Neural cell (in vitro differentiated cells): Measurements from ENCODE around the gene ARL15.

Source experiments
- EP300 ChIP-seq: fragments of 450-650 bp; conservative IDR thresholded peaks from 2 replicates; pipeline ENCODE4 v1.6.1; 2014; ENCODE audit warnings: antibody characterized with exemption, mild to moderate bottlenecking, moderate library complexity; ENCODE audit not compliant: poor library complexity, severe bottlenecking
- EZH2 ChIP-seq: fragments of 200-600, 300-800 bp; shearing (Covaris generic), sonication (generic); IDR thresholded peaks from 2 replicates; pipeline ENCODE4 v1.6.1; 2014; ENCODE audit warnings: antibody characterized with exemption, low read length, borderline replicate concordance, mild to moderate bottlenecking; ENCODE audit not compliant: insufficient read depth, poor library complexity, severe bottlenecking
- POLR2AphosphoS5 ChIP-seq: IDR thresholded peaks from 2 replicates; pipeline ENCODE4 v1.6.1; 2012
- TAF1 ChIP-seq: IDR thresholded peaks from 2 replicates; pipeline ENCODE4 v1.6.1; 2012; ENCODE audit warnings: low read depth
- TF ChIP-seq, protein P1 (sequence below): fragments of 450-650 bp; IDR thresholded peaks from 2 replicates; pipeline ENCODE4 v1.5.1; 2014; ENCODE audit warnings: antibody characterized with exemption, mild to moderate bottlenecking, moderate library complexity; ENCODE audit not compliant: poor library complexity, severe bottlenecking
- TF ChIP-seq, protein P2 (sequence below): IDR thresholded peaks from 2 replicates; pipeline ENCODE4 v1.6.1; 2012; ENCODE audit warnings: borderline replicate concordance

DNA sequence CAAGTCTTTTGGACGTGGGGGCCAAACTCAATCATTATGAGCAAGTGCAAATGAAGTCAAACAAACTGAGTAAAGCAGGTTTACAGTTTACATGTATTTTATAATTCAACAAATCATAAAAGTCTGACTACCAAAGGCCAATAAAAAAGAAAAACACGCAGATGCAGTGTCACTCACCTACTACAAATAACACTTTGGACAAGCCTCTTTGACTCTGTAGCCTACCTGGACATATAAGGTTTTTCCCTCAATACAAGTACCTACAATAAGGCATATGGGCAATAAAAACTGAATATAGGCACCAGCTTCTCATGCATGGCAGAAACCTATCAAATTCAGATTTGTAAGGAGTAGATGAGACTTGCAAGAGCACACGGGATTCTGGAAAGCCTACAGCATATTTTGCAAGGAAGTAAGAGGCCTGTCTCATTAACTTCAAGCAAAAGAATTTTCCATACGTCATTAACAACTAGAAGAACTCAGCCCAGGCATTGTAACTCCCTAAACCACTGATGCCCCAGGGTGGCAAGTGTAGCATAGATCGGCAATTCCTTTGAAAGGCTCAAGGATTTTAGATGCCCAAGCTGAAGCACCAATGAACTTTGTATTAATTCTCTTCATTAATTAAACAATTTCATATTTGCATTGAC, 21.7 kb downstream of the ARL15 start:
- TF ChIP-seq POLR2AphosphoS5 (no peak), EP300 (no peak), EZH2 (no peak), TAF1 (no peak)
- TF ChIP-seq, protein P1, sequence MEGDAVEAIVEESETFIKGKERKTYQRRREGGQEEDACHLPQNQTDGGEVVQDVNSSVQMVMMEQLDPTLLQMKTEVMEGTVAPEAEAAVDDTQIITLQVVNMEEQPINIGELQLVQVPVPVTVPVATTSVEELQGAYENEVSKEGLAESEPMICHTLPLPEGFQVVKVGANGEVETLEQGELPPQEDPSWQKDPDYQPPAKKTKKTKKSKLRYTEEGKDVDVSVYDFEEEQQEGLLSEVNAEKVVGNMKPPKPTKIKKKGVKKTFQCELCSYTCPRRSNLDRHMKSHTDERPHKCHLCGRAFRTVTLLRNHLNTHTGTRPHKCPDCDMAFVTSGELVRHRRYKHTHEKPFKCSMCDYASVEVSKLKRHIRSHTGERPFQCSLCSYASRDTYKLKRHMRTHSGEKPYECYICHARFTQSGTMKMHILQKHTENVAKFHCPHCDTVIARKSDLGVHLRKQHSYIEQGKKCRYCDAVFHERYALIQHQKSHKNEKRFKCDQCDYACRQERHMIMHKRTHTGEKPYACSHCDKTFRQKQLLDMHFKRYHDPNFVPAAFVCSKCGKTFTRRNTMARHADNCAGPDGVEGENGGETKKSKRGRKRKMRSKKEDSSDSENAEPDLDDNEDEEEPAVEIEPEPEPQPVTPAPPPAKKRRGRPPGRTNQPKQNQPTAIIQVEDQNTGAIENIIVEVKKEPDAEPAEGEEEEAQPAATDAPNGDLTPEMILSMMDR, result no peak
- TF ChIP-seq, protein P2, sequence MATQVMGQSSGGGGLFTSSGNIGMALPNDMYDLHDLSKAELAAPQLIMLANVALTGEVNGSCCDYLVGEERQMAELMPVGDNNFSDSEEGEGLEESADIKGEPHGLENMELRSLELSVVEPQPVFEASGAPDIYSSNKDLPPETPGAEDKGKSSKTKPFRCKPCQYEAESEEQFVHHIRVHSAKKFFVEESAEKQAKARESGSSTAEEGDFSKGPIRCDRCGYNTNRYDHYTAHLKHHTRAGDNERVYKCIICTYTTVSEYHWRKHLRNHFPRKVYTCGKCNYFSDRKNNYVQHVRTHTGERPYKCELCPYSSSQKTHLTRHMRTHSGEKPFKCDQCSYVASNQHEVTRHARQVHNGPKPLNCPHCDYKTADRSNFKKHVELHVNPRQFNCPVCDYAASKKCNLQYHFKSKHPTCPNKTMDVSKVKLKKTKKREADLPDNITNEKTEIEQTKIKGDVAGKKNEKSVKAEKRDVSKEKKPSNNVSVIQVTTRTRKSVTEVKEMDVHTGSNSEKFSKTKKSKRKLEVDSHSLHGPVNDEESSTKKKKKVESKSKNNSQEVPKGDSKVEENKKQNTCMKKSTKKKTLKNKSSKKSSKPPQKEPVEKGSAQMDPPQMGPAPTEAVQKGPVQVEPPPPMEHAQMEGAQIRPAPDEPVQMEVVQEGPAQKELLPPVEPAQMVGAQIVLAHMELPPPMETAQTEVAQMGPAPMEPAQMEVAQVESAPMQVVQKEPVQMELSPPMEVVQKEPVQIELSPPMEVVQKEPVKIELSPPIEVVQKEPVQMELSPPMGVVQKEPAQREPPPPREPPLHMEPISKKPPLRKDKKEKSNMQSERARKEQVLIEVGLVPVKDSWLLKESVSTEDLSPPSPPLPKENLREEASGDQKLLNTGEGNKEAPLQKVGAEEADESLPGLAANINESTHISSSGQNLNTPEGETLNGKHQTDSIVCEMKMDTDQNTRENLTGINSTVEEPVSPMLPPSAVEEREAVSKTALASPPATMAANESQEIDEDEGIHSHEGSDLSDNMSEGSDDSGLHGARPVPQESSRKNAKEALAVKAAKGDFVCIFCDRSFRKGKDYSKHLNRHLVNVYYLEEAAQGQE, result no peak
